HG03354 (cell line): ENCODE data around the gene MRPS23.

ENCODE experiments used
- ATAC-seq: cut with Tn5 transposase; IDR thresholded peaks from one replicate; pipeline ENCODE4 v1.9.1; 2021; ENCODE audit warnings: mild to moderate bottlenecking; ENCODE audit not compliant: unreplicated experiment, poor library complexity, severe bottlenecking

Gene MRPS23

GRCh38 chr17:57866723-57867122, 16.9 kb upstream of the MRPS23 start:
- ATAC-seq: no peak

GRCh38 chr17:57866319-57866718, 16.5 kb upstream of the MRPS23 start:
- ATAC-seq: no peak

DNA sequence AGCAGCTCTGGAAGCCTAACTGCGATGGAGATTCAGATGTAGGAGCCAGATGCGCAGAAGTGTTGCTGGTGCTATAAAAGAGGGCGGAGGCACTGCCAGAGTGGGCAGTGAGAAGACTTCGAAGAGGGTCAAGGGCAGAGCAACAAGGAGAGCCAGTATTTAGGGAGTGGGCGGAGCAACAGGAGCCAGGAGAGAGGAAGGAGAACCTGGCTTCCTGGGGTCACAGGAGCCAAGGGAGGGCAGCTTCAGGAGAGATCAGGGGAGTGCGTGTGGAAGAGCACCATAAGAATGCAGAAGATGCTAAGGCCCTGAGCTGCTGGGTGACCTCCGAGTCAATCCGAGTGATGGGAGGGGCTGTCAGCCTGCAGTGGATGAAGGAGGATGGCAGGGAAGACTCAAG, 14.4 kb upstream of the MRPS23 start:
- ATAC-seq: no peak

- no peak for ATAC-seq
Measured at GRCh38 chr17:57862694-57863667, 13.1 kb upstream of the MRPS23 start.

GRCh38 chr17:57861790-57862693, 12.2 kb upstream of the MRPS23 start:
- ATAC-seq: no peak

DNA sequence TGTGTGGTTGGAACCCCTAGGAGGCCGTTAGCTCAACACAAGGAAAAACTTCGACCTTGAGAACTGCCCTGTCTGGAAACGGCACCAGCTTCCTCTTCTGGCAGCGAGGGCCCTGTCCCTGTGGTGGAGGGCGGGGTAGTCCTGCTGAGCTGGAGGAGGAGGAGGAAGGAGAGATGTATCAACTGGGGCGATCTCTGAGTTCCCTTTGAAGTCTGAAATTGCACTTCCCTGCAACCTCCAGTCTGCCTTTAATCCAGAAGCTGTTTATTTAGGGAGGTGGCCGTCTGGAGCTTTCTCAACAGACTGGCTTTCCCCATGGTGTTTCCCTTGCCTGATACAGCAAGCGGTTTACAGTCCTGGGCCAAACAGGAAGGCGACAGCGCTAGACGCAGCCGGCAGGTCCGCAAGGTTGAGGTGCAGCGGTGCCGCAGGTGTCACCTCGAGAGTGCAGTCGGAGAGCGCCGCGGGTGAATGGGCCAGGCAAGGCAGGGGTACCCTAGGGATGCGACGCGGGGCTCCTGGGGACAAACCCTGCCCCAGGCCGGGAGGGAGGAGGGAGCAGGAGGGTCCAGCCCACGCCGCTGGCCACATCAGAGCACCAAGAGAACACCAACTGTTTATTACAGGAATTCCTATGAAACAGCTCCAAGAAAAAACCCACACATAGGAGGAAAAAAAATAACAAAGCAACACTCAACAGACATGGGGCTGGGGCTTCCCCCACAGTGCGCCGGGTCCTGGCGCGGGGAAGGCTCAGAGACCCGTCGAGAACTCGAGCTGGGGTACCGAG, 11.4 kb upstream of the MRPS23 start:
- no peak for ATAC-seq

DNA sequence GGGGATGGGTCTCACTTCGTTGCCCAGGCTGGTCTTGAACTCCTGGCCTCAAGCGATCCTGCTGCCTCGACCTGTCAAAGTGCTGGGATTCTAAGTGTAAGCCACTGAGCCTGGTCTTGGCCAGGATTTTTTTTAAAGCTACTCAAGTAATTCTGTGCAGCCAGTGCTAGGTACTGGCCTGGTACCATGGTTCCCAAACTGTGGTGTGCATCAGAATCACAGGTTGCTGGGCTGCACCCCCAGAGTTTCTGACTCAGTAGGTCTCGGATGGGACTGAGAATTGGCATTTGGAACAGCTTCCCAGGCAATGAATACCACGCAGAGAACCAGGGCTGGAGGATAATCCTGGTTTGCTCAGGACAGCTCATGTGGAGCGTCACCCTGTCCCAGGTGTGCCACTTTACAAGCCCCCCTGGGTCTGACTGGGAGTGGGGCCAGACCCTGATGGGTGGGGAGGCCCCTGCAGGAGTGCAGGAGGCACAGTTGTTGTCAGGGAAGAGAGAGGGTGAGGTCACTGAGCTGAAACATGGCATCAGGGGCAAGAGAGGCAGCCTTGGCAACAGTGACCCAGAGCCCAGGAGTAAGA, 10.7 kb upstream of the MRPS23 start:
- ATAC-seq: no peak

DNA sequence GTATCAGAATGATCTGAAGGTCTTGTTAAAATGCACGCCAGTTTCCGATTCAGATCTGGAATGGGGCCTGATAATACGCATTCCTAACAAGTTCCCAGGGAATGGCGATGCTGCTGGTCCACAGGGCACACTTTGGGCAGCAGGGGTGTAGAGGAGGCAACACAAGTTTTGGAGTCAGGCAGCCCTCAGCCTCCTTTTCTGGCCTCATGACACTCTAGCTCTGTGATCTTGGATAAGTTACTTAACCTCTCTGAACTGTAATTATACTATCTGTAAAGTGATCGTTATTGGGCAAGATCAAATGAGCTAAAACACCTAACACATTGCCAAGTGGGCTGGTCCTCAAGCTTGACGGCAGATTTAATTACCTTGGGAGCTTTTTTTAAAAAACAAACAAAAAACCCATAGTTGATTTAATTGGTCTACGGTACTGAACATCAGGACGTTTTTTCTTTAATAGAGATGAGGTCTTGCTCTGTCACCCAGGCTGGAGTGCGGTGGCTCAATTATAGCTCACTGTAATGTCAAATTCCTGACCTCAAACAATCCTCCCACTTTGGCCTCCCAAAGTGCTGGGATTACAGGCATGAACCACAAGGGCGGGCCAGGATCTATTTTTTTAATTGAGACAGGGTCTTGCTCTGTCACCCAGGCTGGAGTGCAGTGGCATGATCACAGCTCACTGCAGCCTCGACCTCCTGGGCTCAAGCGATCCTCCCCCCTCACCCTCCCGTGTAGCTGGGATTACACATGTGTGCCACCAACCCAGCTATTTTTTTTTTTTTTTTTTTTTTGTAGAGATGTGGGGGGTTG, 10.0 kb upstream of the MRPS23 start:
- no peak for ATAC-seq

DNA sequence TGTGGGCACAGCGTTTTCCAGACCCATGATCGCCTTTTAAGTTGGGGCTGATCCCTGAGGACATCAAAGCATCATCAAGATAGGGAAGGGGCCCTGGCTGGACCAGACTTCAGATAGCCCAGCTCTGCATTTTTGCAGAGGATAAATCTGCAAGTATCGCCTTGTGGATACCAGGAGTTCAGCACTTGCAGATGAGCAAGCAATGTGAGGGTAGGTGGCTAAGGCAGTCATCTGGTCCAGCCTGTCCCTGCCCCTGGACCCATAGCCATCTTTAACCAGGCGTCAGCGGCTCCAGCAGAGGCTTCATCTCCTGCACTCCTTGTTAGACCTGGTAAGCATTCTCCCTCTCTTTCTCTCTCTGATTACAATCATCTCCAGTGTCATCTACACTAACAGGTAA, 9.0 kb upstream of the MRPS23 start:
- no peak for ATAC-seq

DNA sequence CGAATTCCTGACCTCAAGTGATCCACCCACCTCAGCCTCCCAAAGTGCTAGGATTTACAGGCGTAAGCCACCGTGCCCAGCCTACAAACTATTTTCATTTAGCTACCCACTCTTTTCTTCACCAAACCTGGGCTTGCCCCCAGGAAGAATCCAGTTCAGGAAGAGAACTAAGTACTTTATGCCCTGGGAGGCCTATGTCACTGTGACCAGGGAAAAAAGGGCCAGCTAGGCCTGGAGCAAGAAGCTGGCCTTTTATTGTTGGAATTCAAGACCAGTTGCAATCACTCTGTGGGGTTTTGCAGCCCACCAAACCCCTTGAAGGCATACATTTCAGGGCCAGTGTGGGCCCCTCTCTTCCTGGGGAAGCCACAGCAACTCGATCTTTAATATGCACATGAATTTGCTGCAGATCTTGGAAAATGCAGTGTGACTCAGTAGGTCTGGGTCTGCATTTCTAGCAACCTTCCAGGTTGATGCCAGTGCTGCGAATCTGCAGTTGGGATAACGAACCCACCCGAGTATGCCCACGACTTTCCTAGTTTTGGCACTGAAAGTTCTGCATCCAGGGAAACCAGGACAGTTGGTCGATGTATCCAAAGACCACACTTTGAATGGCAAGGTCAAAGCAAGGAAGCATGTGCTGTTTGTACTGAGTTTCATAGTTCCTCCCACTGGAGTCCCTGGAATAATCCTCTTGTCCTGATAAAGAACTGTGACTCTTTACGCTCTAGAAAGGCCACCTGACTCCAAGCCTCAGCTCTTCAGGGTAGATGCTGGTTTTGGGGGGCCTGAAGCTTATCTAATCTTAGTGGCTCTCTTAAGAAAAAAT, 7.2 kb upstream of the MRPS23 start:
- no peak for ATAC-seq

DNA sequence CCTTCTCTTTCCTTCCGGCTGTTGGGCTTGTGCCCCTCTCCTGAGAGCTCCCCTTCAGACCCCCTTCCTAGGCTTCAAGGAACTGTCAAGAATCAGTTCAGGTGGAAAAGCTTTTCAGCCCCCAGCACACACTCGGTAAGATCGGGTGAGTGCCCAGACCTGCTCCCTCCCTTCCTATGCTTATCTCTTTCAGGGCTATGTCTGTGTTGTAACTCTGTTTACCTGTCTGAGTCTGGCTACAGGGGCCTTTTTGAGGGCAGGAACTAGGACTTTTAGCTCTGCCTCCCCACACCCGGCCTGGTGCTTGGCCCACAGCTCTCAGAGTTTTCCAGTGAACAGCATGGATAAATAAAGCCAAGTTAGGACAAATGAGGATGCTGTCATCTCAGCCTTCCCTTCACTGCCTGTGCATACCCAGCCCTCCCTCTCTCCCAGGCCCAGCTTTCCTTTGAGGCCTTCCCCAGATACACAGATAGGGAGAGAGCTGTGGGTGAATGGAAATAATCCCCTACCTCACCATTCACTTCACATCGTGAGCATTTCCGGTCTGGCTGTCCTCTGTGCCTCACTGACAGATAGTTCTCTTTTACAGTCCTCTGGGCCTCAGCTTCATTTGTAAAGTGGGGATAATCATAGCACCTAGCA, 5.7 kb upstream of the MRPS23 start:
- no peak for ATAC-seq

DNA sequence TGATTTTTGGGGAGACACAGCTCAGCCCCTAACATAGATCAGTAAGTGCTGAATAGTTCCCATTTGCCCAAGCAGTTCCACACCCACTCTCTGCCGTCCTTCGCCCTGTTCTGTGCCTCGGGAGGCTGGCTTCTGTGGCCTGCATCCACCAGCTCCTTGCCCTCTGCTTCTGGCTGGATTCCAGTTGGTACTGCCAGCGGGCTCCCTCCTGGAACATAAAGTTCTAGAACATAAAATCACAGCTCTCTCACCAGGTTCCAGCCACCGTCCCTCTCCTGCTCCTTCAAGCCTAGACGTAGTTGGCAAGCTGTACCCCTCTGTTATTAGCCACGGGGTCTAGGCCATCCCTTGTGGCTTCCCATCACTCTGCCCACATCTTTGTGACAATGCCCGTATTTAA, 3.9 kb upstream of the MRPS23 start:
- ATAC-seq: no peak

DNA sequence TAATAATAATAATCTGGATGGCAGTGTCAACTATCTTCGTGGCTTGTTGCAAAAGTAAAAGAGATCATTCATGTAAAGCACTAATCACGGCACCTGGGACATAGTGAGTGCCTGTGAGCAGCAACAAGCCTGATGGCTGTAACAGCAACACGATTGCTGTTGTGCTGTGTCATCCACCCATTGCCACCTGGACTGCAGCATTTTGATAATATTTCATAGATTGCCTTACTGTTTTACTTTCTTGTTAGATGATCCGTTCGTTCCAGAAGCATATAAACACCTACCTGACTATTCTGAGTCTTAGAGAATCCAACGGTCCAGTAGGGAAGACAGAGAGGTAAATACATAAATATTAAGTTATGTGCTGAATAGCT, 3.1 kb upstream of the MRPS23 start:
- no peak for ATAC-seq

DNA sequence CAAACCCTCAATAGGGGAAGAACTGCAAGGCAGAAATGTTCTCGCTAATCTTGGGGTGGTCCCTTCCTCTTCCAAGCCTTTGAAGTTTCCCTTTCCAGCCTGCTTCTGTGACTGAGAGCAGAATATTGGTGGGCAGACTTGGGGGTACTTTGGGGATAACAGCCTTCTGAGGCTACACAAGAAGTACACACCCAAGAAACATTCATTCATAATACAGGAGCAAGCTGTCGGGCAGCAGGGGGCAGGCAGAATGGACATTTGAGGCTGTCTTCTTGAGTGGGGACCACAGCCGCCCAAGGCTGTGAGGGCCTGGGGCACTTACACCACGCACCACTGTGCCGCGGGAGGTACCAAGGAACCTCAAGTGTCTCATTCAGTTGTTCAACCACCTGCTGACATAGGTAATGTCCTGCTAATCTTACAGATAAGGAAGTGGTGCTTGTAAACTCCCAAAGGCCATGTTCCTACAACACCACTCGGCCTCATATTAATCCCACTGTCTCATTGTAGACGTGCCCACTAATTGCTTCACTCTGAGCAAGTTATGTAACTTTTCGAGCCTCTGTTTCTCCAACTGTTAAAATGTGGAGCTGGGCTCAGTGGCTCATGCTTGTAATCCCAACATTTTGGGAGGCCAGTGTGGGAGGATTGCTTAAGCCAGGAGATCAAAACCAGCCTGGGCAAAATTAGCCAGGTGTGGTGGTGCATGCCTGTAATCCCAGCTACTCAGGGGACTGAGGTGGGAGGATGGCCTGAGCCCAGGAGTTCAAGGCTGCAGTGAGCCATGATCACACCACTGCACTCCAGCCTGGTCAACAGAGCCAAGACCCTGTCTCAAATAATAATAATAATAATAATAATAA, 2.5 kb upstream of the MRPS23 start:
- ATAC-seq: no peak

DNA sequence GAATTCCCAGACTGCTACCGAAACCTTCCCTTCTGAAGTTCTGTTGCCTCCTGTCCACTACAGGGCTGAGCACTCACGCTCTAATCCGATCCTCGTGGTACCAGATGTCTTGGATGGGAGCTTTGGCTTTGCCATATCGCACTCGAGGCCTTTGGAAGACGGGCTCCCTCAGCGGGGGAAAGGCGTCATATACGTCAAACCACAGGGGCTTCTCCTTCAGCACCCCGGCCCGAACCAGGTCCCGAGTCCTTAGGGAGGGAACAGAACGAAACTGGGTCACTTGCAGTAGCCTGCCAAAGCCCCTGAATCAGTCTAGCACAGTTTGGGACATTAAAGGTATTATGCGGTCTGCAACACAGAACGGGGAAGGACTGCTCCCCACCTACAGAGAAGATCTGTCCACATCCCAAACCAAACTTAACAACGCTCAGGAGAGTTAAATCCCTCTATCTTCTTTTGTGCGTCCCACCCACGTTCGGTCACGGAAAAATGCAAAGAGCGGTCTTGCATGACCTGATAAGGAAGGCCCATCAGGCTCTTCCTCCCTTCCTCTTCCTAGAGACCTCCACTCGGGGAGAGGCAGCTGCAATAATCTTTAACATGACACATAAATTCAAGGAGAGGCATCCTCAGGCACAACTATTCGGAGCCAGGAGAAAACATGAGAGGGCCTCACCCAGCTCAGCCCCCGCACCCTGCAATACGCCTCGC, 526 bp downstream of the MRPS23 start:
- ATAC-seq: no peak
